K562 (cell line): ENCODE data around the gene PPA1. TPM values are rescaled to one million over a fixed set of nuclear protein-coding genes. Genes with fewer than 3 reads are reported as not detected.

ENCODE experiments used
- ARNT ChIP-seq, 2 experiments: fragments of 450-650 bp; IDR thresholded peaks; 2 replicates each; pipeline ENCODE4 v1.6.1; 2016; ENCODE audit warnings: mild to moderate bottlenecking in 1 of 2
- ATF7 ChIP-seq: fragments of 450-650 bp; IDR thresholded peaks from 2 replicates; pipeline ENCODE4 v1.7.1; 2014; ENCODE audit warnings: mild to moderate bottlenecking, moderate library complexity
- CREB1 ChIP-seq, 2 experiments: sonication (generic) in 1 of 2; formaldehyde crosslinking in 1 of 2; IDR thresholded peaks; 2 replicates each; pipeline versions ENCODE4 v1.6.1 to v1.8.0; 2012 to 2022; ENCODE audit warnings: inconsistent platforms in 1 of 2, mild to moderate bottlenecking in 1 of 2, missing genetic modification reagents in 1 of 2, moderate library complexity in 1 of 2
- GATAD2B ChIP-seq: fragments of 450-650 bp; IDR thresholded peaks from 2 replicates; pipeline ENCODE4 v1.6.1; 2017; ENCODE audit warnings: mild to moderate bottlenecking, borderline replicate concordance
- HDAC2 ChIP-seq: fragments of 450-650 bp; IDR thresholded peaks from 2 replicates; pipeline ENCODE4 v1.6.1; 2016; ENCODE audit warnings: mild to moderate bottlenecking
- JUNB ChIP-seq: fragments of 450-650 bp; formaldehyde crosslinking; conservative IDR thresholded peaks from 2 replicates; pipeline ENCODE4 v1.4.0; 2020; ENCODE audit warnings: mild to moderate bottlenecking
- NFIX ChIP-seq: fragments of 250-450 bp; sonication (Bioruptor Pico); IDR thresholded peaks from 2 replicates; pipeline ENCODE4 v1.4.0; 2020; ENCODE audit warnings: low read depth, mild to moderate bottlenecking, moderate library complexity
- NR4A1 ChIP-seq, 2 experiments: fragments of 250-450 bp in 1 of 2; fragments of 450-650 bp in 1 of 2; sonication (Bioruptor Pico) in 1 of 2; IDR thresholded peaks; 2 replicates each; pipeline versions ENCODE4 v1.4.0 to v1.6.1; 2016 to 2020; ENCODE audit warnings: mild to moderate bottlenecking in 2 of 2, missing compliant biosample characterization in 1 of 2, missing genetic modification characterization in 1 of 2, moderate library complexity in 1 of 2
- SMARCA4 ChIP-seq: fragments of 450-650 bp; IDR thresholded peaks from 2 replicates; pipeline ENCODE4 v1.6.1; 2016
- SMARCC2 ChIP-seq: fragments of 450-650 bp; IDR thresholded peaks from 2 replicates; pipeline ENCODE4 v1.6.1; 2017; ENCODE audit warnings: antibody characterized with exemption, moderate library complexity, mild to moderate bottlenecking, low read depth
- YY1 ChIP-seq, 3 experiments: IDR thresholded peaks; 2 replicates each; pipeline ENCODE4 v1.6.1; 2011; ENCODE audit warnings: low read length in 2 of 3, mild to moderate bottlenecking in 2 of 3, moderate library complexity in 2 of 3, borderline replicate concordance in 1 of 3, control low read depth in 1 of 3, low read depth in 1 of 3; ENCODE audit not compliant: insufficient read depth in 3 of 3, insufficient replicate concordance in 2 of 3, control insufficient read depth in 1 of 3, insufficient read length in 1 of 3; ENCODE audit errors: extremely low read depth in 1 of 3
- ZEB2 ChIP-seq: fragments of 450-650 bp; IDR thresholded peaks from 2 replicates; pipeline ENCODE4 v1.6.1; 2016
- polyA plus RNA-seq, 8 experiments: library from polyadenylated mRNA; depleted of rRNA in 4 of 8; stranded (reverse) in 5 of 8; unstranded in 3 of 8; fragments of >200 nt; fragmentation: Nextera tagmentation in 2 of 8; fragmentation: Illumina TruSeq in 1 of 8; extraction: Ambion mirVana in 2 of 8; extraction: Trizol in 1 of 8; gene quantifications; 2 replicates each; pipeline versions ENCODE4 v1.2.1 to v1.2.3, GENCODE V29; 2011 to 2014; ENCODE audit warnings: inconsistent platforms in 1 of 8, missing spikeins in 1 of 8
- total RNA-seq, 7 experiments: library from RNA; depleted of rRNA in 6 of 7; stranded (reverse); fragments of >200 nt in 6 of 7; fragmentation: Illumina TruSeq in 2 of 7; extraction: Trizol in 2 of 7; gene quantifications; 2 replicates each; pipeline versions ENCODE4 v1.2.1 to v1.2.3, GENCODE V29; 2011 to 2021; ENCODE audit warnings: low replicate concordance in 1 of 7
- TF ChIP-seq, protein P1 (sequence below): fragments of 450-650 bp; formaldehyde crosslinking; IDR thresholded peaks from 2 replicates; pipeline ENCODE4 v1.4.0; 2022; ENCODE audit warnings: mild to moderate bottlenecking, moderate library complexity
- TF ChIP-seq, protein P2 (sequence below): fragments of 250-450 bp; sonication (Bioruptor Pico); IDR thresholded peaks from 2 replicates; pipeline ENCODE4 v1.4.0; 2020
- TF ChIP-seq, protein P3 (sequence below): fragments of 250-450 bp; sonication (Bioruptor Pico); IDR thresholded peaks from 2 replicates; pipeline ENCODE4 v1.8.0; 2022; ENCODE audit warnings: moderate library complexity, mild to moderate bottlenecking, inconsistent platforms
- TF ChIP-seq, protein P4 (sequence below): fragments of 450-650 bp; IDR thresholded peaks from 2 replicates; pipeline ENCODE4 v1.6.1; 2016; ENCODE audit warnings: low read depth, mild to moderate bottlenecking, moderate library complexity
- TF ChIP-seq, protein P5 (sequence below): fragments of 450-650 bp; IDR thresholded peaks from 2 replicates; pipeline ENCODE4 v1.6.1; 2014; ENCODE audit warnings: low read depth, mild to moderate bottlenecking, moderate library complexity, borderline replicate concordance
- TF ChIP-seq, protein P6 (sequence below): sonication (generic); formaldehyde crosslinking; IDR thresholded peaks from 2 replicates; pipeline ENCODE4 v1.8.0; 2022; ENCODE audit warnings: mild to moderate bottlenecking, missing genetic modification reagents
- TF ChIP-seq, protein P7 (sequence below): fragments of 450-650 bp; formaldehyde crosslinking; IDR thresholded peaks from 2 replicates; pipeline ENCODE4 v1.4.0; 2022; ENCODE audit warnings: missing genetic modification characterization

The PPA1 gene
- total and polyA plus RNA-seq, 9 of the 15 experiments (the other 6 are each of a cell fraction or from before 2014, with no cell fraction given) = 301 to 635 (median 471) TPM

DNA sequence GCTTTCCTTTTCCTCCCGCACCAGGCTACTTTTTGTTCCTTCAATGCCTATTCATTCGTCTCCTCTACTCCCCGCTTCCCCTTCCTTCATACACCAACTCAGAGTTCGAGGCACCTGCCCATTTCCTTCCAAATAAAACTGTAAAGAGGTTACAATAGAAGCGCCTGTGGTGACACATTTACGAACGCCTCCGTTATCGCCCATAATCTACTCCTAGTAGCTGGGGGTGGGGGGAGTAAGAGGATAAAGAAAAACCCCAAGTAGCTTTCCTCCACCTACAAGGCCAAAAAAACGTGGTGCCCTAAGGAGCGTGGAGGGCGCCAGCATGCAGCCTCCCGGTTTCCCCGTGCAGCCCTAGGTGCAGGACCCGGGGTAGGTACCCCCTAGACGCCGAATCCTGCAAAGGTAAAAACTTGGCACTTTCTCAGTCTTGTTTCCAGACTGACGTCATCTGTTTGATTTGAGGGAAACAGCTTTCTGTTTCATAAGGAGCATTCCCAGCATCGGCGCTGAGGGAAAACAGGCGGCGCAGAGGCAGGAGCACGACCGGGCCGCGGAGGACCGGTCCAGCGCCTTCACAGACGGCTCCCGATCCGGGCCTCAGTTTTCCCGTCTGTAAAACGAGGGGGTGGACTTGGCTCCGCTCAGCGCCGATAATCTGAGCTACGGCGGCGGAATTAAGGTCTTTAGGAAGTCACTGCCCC is 922 bp downstream of the PPA1 start (continued):
- TF ChIP-seq, protein P1, sequence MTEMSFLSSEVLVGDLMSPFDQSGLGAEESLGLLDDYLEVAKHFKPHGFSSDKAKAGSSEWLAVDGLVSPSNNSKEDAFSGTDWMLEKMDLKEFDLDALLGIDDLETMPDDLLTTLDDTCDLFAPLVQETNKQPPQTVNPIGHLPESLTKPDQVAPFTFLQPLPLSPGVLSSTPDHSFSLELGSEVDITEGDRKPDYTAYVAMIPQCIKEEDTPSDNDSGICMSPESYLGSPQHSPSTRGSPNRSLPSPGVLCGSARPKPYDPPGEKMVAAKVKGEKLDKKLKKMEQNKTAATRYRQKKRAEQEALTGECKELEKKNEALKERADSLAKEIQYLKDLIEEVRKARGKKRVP = no peak
- TF ChIP-seq CREB1 (IDR thresholded peaks at IDR 0.05) = 0 out of 2 replicates have a peak, but pooled peaks have one; percentile 19
- TF ChIP-seq CREB1 (CRISPR knock-in tag; IDR thresholded peaks at IDR 0.05) = no peak; the same call in 1 of the 2 replicates
- peak; percentile 71; the same call in 1 of the 2 replicates for TF ChIP-seq JUNB (CRISPR knock-in tag)
- TF ChIP-seq, protein P2, sequence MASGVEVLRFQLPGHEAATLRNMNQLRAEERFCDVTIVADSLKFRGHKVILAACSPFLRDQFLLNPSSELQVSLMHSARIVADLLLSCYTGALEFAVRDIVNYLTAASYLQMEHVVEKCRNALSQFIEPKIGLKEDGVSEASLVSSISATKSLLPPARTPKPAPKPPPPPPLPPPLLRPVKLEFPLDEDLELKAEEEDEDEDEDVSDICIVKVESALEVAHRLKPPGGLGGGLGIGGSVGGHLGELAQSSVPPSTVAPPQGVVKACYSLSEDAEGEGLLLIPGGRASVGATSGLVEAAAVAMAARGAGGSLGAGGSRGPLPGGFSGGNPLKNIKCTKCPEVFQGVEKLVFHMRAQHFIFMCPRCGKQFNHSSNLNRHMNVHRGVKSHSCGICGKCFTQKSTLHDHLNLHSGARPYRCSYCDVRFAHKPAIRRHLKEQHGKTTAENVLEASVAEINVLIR = peak; percentile 30; the same call in 1 of the 2 replicates
- TF ChIP-seq ARNT (IDR thresholded peaks at IDR 0.05) = no peak
- TF ChIP-seq, protein P3, sequence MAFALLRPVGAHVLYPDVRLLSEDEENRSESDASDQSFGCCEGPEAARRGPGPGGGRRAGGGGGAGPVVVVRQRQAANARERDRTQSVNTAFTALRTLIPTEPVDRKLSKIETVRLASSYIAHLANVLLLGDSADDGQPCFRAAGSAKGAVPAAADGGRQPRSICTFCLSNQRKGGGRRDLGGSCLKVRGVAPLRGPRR (CRISPR knock-in tag) = 0 out of 2 replicates have a peak, but pooled peaks have one; percentile 51
- peak; percentile 51; the same call in 1 of the 2 replicates for TF ChIP-seq SMARCC2
- TF ChIP-seq, protein P4, sequence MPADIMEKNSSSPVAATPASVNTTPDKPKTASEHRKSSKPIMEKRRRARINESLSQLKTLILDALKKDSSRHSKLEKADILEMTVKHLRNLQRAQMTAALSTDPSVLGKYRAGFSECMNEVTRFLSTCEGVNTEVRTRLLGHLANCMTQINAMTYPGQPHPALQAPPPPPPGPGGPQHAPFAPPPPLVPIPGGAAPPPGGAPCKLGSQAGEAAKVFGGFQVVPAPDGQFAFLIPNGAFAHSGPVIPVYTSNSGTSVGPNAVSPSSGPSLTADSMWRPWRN = peak; percentile 42; the same call in 1 of the 2 replicates
- TF ChIP-seq, protein P5, sequence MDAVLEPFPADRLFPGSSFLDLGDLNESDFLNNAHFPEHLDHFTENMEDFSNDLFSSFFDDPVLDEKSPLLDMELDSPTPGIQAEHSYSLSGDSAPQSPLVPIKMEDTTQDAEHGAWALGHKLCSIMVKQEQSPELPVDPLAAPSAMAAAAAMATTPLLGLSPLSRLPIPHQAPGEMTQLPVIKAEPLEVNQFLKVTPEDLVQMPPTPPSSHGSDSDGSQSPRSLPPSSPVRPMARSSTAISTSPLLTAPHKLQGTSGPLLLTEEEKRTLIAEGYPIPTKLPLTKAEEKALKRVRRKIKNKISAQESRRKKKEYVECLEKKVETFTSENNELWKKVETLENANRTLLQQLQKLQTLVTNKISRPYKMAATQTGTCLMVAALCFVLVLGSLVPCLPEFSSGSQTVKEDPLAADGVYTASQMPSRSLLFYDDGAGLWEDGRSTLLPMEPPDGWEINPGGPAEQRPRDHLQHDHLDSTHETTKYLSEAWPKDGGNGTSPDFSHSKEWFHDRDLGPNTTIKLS = no peak
- TF ChIP-seq ATF7 = peak; percentile 99
- TF ChIP-seq ZEB2 = peak; percentile 73; the same call in 1 of the 2 replicates
- TF ChIP-seq GATAD2B = 0 out of 2 replicates have a peak, but pooled peaks have one; percentile 42
- TF ChIP-seq, protein P6, sequence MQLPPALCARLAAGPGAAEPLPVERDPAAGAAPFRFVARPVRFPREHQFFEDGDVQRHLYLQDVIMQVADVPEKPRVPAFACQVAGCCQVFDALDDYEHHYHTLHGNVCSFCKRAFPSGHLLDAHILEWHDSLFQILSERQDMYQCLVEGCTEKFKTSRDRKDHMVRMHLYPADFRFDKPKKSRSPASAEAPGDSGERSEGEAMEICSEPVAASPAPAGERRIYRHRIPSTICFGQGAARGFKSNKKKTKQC (CRISPR knock-in tag) = 0 out of 2 replicates have a peak, but pooled peaks have one; percentile 28
- peak; percentile 81 for TF ChIP-seq SMARCA4
- TF ChIP-seq, protein P7, sequence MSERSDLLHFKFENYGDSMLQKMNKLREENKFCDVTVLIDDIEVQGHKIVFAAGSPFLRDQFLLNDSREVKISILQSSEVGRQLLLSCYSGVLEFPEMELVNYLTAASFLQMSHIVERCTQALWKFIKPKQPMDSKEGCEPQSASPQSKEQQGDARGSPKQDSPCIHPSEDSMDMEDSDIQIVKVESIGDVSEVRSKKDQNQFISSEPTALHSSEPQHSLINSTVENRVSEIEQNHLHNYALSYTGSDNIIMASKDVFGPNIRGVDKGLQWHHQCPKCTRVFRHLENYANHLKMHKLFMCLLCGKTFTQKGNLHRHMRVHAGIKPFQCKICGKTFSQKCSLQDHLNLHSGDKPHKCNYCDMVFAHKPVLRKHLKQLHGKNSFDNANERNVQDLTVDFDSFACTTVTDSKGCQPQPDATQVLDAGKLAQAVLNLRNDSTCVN (CRISPR knock-in tag) = no peak
- peak in 1 of 3 experiments; percentile 8 for TF ChIP-seq YY1 (IDR thresholded peaks at IDR 0.05; ENCODE audit: borderline replicate concordance in 1 of 3, control insufficient read depth in 1 of 3, extremely low read depth in 1 of 3, insufficient read depth in 3 of 3, insufficient read length in 1 of 3, insufficient replicate concordance in 2 of 3, low read depth in 1 of 3, low read length in 2 of 3)
- no peak; the same call in 1 of the 2 replicates for TF ChIP-seq NR4A1 (CRISPR knock-in tag; IDR thresholded peaks at IDR 0.05)
- TF ChIP-seq NR4A1 (tag; IDR thresholded peaks at IDR 0.05) = no peak
- 0 out of 2 replicates have a peak, but pooled peaks have one; percentile 37 for TF ChIP-seq NFIX (CRISPR knock-in tag)
- 0 out of 2 replicates have a peak, but pooled peaks have one; percentile 64 for TF ChIP-seq HDAC2
